ENCODE results near the gene PSMD12.
"Not testable (repeated sequence)": the region's sequence is repeated elsewhere in the genome, so short reads cannot be mapped to it uniquely, and the experiment has no call there.

The PSMD12 gene

GRCh38 chr17:67366193-67367157 lies at the start of gene PSMD12:
Gene PSMD12 (minus strand): TSS chr17:67366577. CDS start chr17:67366519, 58 bp downstream.
- peak; percentile 94 for DNase-seq

GRCh38 chr17:67415291-67415690 lies 48.9 kb upstream of the PSMD12 start:
- no peak for DNase-seq

GRCh38 chr17:67414559-67414958 lies 48.2 kb upstream of the PSMD12 start:
- DNase-seq, result no peak

GRCh38 chr17:67414130-67414529 lies 47.8 kb upstream of the PSMD12 start:
- no peak for DNase-seq

GRCh38 chr17:67413388-67413787 lies 47.0 kb upstream of the PSMD12 start:
- DNase-seq, result no peak

GRCh38 chr17:67412941-67413340 lies 46.6 kb upstream of the PSMD12 start:
- no peak for DNase-seq

- DNase-seq, result no peak
Measured at GRCh38 chr17:67412032-67412431, 45.7 kb upstream of the PSMD12 start.

- no peak for DNase-seq
Measured at GRCh38 chr17:67411397-67411796, 45.0 kb upstream of the PSMD12 start.

GRCh38 chr17:67408455-67408830 lies 42.1 kb upstream of the PSMD12 start:
- not testable (repeated sequence) for DNase-seq

GRCh38 chr17:67403483-67403882 lies 37.1 kb upstream of the PSMD12 start:
- no peak for DNase-seq

- DNase-seq, result no peak
Measured at GRCh38 chr17:67403065-67403464, 36.7 kb upstream of the PSMD12 start.

GRCh38 chr17:67401598-67402504 lies 35.5 kb upstream of the PSMD12 start:
- no peak for DNase-seq

- no peak for DNase-seq
Measured at GRCh38 chr17:67401106-67401505, 34.7 kb upstream of the PSMD12 start.

GRCh38 chr17:67400193-67400592 lies 33.8 kb upstream of the PSMD12 start:
- no peak for DNase-seq

- no peak for DNase-seq
Measured at GRCh38 chr17:67399676-67400075, 33.3 kb upstream of the PSMD12 start.

GRCh38 chr17:67393809-67394397 lies 27.5 kb upstream of the PSMD12 start:
- DNase-seq, result no peak

GRCh38 chr17:67392111-67392510 lies 25.7 kb upstream of the PSMD12 start:
- no peak for DNase-seq

GRCh38 chr17:67390646-67391361 lies 24.4 kb upstream of the PSMD12 start:
- DNase-seq, result peak; percentile 57

GRCh38 chr17:67390006-67390645 lies 23.7 kb upstream of the PSMD12 start:
- DNase-seq, result no peak

- no peak for DNase-seq
Measured at GRCh38 chr17:67388986-67389385, 22.6 kb upstream of the PSMD12 start.

- not testable (repeated sequence) for DNase-seq
Measured at GRCh38 chr17:67388536-67388935, 22.2 kb upstream of the PSMD12 start.
